ENCODE results near the gene NFATC1.

DNA sequence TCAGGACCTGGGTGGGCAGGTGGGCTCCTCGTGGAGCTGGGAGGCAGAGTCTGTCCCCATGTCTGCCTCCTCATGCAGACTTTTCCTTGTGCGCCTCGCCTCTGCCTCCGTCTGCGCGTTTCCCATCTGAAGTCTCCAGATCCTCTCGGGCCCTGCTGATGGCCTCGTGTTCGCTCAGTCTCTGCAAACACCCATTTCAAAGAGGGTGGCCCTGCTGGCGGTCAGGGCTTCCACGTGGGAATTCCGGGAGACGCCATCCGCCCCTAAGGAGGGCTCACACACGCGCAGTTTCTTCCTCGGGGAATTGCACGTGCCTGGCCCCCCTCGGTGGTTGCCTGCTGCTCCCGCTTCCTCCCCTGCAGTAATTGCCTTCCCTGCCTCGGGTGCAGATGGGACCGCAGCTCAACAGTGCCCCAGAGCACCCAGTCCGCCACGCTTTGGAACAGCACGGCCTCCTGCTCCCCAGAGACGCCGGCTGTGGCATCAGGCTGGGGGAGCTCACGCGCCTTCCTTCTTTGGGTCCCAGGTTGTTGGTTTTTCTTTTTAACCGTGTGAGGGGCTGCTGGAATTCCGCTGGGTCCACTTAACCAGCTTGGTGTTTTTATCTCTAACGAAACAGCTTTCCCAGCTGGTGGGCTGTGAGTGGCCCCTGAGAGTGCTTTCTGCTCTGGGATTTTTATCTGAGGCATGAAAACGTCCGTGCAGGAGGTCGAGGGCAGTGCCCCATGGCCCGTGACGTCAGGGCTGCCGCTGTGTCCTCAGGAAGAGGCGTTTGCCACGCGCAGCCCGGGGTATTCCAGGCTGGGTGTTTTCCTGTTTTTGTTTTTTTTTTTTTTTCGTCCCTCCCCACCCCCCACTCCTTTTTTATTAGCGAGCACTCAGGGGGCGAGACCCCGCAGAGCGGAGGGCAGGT lies 16.1 kb downstream of the NFATC1 start:
- TF ChIP-seq EZH2 (IDR thresholded peaks at IDR 0.05; ENCODE audit: borderline replicate concordance, low read depth, low read length, severe bottlenecking), result no peak
- TF ChIP-seq, protein P1, sequence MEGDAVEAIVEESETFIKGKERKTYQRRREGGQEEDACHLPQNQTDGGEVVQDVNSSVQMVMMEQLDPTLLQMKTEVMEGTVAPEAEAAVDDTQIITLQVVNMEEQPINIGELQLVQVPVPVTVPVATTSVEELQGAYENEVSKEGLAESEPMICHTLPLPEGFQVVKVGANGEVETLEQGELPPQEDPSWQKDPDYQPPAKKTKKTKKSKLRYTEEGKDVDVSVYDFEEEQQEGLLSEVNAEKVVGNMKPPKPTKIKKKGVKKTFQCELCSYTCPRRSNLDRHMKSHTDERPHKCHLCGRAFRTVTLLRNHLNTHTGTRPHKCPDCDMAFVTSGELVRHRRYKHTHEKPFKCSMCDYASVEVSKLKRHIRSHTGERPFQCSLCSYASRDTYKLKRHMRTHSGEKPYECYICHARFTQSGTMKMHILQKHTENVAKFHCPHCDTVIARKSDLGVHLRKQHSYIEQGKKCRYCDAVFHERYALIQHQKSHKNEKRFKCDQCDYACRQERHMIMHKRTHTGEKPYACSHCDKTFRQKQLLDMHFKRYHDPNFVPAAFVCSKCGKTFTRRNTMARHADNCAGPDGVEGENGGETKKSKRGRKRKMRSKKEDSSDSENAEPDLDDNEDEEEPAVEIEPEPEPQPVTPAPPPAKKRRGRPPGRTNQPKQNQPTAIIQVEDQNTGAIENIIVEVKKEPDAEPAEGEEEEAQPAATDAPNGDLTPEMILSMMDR (IDR thresholded peaks at IDR 0.05; ENCODE audit: borderline replicate concordance, extremely low read depth, low read length, poor library complexity, severe bottlenecking), result no peak

Data from DND-41 (cell line).